PC-3 (cell line): ENCODE results near the gene PHC2.

Experiments used
- CTCF ChIP-seq: fragments of 300-600 bp; sonication (generic); conservative IDR thresholded peaks from 2 replicates; pipeline ENCODE4 v1.5.1; 2017; ENCODE audit warnings: antibody characterized with exemption, low read depth, mild to moderate bottlenecking, low read length
- EZH2 ChIP-seq: fragments of 300-600 bp; sonication (generic); IDR thresholded peaks from one replicate; pipeline ENCODE4 v1.6.1; 2017; ENCODE audit warnings: antibody characterized with exemption, mild to moderate bottlenecking, low read length; ENCODE audit not compliant: unreplicated experiment
- EZH2phosphoT487 ChIP-seq: fragments of 300-600 bp; sonication (generic); IDR thresholded peaks from 2 replicates; pipeline ENCODE4 v1.6.1; 2018; ENCODE audit warnings: mild to moderate bottlenecking, antibody characterized with exemption, low read length, borderline replicate concordance

GRCh38 chr1:33336580-33336979 is 94.3 kb downstream of the PHC2 start:
- no peak for TF ChIP-seq CTCF
- TF ChIP-seq EZH2 = no peak
- TF ChIP-seq EZH2phosphoT487 = no peak
